HepG2 (cell line): ENCODE measurements around the gene CPVL. TPM values are rescaled to one million over a fixed set of nuclear protein-coding genes. Genes with fewer than 3 reads are reported as not detected.

Source experiments
- CEBPG ChIP-seq: IDR thresholded peaks from 2 replicates; pipeline ENCODE4 v1.6.1; 2016
- KDM3A ChIP-seq: IDR thresholded peaks from 2 replicates; pipeline ENCODE4 v1.6.1; 2018; ENCODE audit warnings: low read depth, missing compliant biosample characterization
- MYC ChIP-seq: sonication (generic); formaldehyde crosslinking; IDR thresholded peaks from 2 replicates; pipeline ENCODE4 v1.9.0; 2021; ENCODE audit warnings: missing genetic modification reagents, borderline replicate concordance
- RAD21 ChIP-seq: fragments of 450-650 bp; formaldehyde crosslinking; IDR thresholded peaks from 2 replicates; pipeline ENCODE4 v1.5.0; 2020; ENCODE audit warnings: mild to moderate bottlenecking
- STAG1 ChIP-seq: sonication (generic); formaldehyde crosslinking; IDR thresholded peaks from 2 replicates; pipeline ENCODE4 v1.4.0; 2020; ENCODE audit warnings: missing genetic modification reagents
- TSC22D2 ChIP-seq: sonication (generic); formaldehyde crosslinking; IDR thresholded peaks from 2 replicates; pipeline ENCODE4 v1.5.1; 2020; ENCODE audit warnings: missing genetic modification reagents, mild to moderate bottlenecking, borderline replicate concordance
- ZFP41 ChIP-seq: sonication (generic); formaldehyde crosslinking; IDR thresholded peaks from 2 replicates; pipeline ENCODE4 v1.4.0; 2020; ENCODE audit warnings: mild to moderate bottlenecking, missing genetic modification reagents, borderline replicate concordance
- ZKSCAN5 ChIP-seq: sonication (generic); formaldehyde crosslinking; IDR thresholded peaks from 2 replicates; pipeline ENCODE4 v1.5.1; 2020; ENCODE audit warnings: mild to moderate bottlenecking, missing genetic modification reagents
- ZNF225 ChIP-seq: sonication (generic); formaldehyde crosslinking; IDR thresholded peaks from 2 replicates; pipeline ENCODE4 v1.4.0; 2020; ENCODE audit warnings: mild to moderate bottlenecking, missing genetic modification reagents
- ZNF776 ChIP-seq: sonication (generic); formaldehyde crosslinking; IDR thresholded peaks from 2 replicates; pipeline ENCODE4 v1.4.0; 2020; ENCODE audit warnings: mild to moderate bottlenecking, missing genetic modification reagents
- polyA plus RNA-seq, 8 experiments: library from polyadenylated mRNA; depleted of rRNA in 3 of 8; stranded (reverse) in 7 of 8; unstranded in 1 of 8; fragments of >200 nt; fragmentation: Illumina TruSeq in 4 of 8; extraction: Trizol in 4 of 8; gene quantifications; 2 replicates each; pipeline versions ENCODE4 v1.2.1 to v1.2.3, GENCODE V29; 2011 to 2016; ENCODE audit warnings: low read depth in 4 of 8, missing spikeins in 1 of 8, mixed read lengths in 1 of 8; ENCODE audit not compliant: insufficient read depth in 1 of 8
- total RNA-seq, 5 experiments: library from RNA; depleted of rRNA; stranded (reverse); fragments of >200 nt; fragmentation: Illumina TruSeq; extraction: Trizol; gene quantifications; 2 replicates each; pipeline ENCODE4 v1.2.3, GENCODE V29; 2016; ENCODE audit warnings: low read depth in 1 of 5
- TF ChIP-seq, protein P1 (sequence below): sonication (generic); formaldehyde crosslinking; IDR thresholded peaks from 2 replicates; pipeline ENCODE4 v1.4.0; 2020; ENCODE audit warnings: mild to moderate bottlenecking, low read depth, missing genetic modification reagents
- TF ChIP-seq, protein P2 (sequence below): sonication (generic); formaldehyde crosslinking; IDR thresholded peaks from 2 replicates; pipeline ENCODE4 v1.4.0; 2020; ENCODE audit warnings: missing genetic modification reagents
- TF ChIP-seq, protein P3 (sequence below): sonication (generic); formaldehyde crosslinking; IDR thresholded peaks from 2 replicates; pipeline ENCODE4 v1.4.0; 2020; ENCODE audit warnings: missing genetic modification reagents; ENCODE audit errors: not compliant biosample characterization
- TF ChIP-seq, protein P4 (sequence below): sonication (generic); formaldehyde crosslinking; IDR thresholded peaks from 2 replicates; pipeline ENCODE4 v1.9.0; 2022; ENCODE audit warnings: missing genetic modification reagents, mild to moderate bottlenecking, borderline replicate concordance
- TF ChIP-seq, protein P5 (sequence below): sonication (generic); formaldehyde crosslinking; IDR thresholded peaks from 2 replicates; pipeline ENCODE4 v1.5.0; 2020; ENCODE audit warnings: mild to moderate bottlenecking, missing genetic modification reagents, moderate library complexity
- TF ChIP-seq, protein P6 (sequence below): sonication (generic); formaldehyde crosslinking; IDR thresholded peaks from 2 replicates; pipeline ENCODE4 v1.9.0; 2021; ENCODE audit warnings: missing genetic modification reagents, borderline replicate concordance

CPVL gene
- total and polyA plus RNA-seq, 2 of the 13 experiments (the other 11 are each of a cell fraction or from before 2014, with no cell fraction given) = 59.2 to 294 TPM

DNA sequence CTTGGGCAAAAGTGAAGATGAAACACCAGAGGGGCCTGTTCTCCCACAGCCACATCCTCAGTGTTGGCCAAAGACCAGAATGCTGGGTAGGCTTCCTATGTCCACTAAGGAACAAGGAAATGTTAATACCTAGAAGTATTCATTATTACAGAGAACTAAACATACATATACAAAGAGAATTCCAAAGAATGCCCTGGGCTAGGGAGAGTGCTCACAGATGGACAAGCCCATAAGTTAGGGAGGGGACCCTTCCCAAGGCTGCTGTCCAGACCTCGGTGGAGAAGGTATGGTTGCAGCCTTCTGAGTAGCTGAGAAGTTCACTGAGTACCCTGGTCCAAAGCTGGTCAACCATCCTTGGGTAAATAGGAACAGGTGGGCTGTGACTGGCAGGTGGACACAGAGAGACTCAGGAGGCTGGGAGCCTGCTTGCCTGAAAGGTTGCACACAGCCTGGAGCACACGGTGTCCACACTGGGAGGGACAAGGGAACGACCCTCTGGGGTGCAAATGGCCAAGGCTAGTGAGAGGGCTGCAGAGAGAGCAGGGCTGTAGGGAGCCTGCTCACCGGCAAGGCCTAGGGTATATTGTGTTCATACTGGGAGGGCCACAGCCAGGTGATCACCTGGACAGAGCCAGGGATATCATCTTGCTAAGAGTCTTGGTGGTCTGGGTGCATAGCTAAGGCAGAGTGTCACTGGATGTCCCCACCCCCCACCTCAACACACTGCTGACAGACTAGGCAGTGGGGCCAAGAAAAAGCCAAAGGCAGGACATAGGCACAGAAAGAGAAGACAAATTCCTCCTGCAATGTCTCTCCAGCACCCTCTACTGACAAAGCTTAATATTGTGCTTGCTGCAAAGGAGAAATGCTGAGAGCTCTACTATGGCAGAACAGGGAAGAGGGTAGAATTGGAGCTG, 40.3 kb downstream of the CPVL start (continued):
- TF ChIP-seq, protein P1, sequence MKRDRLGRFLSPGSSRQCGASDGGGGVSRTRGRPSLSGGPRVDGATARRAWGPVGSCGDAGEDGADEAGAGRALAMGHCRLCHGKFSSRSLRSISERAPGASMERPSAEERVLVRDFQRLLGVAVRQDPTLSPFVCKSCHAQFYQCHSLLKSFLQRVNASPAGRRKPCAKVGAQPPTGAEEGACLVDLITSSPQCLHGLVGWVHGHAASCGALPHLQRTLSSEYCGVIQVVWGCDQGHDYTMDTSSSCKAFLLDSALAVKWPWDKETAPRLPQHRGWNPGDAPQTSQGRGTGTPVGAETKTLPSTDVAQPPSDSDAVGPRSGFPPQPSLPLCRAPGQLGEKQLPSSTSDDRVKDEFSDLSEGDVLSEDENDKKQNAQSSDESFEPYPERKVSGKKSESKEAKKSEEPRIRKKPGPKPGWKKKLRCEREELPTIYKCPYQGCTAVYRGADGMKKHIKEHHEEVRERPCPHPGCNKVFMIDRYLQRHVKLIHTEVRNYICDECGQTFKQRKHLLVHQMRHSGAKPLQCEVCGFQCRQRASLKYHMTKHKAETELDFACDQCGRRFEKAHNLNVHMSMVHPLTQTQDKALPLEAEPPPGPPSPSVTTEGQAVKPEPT (CRISPR knock-in tag) = no peak
- no peak for TF ChIP-seq MYC (CRISPR knock-in tag)
- no peak for TF ChIP-seq TSC22D2 (CRISPR knock-in tag)
- TF ChIP-seq CEBPG (CRISPR knock-in tag) = no peak
- no peak for TF ChIP-seq ZKSCAN5 (CRISPR knock-in tag)
- TF ChIP-seq, protein P2, sequence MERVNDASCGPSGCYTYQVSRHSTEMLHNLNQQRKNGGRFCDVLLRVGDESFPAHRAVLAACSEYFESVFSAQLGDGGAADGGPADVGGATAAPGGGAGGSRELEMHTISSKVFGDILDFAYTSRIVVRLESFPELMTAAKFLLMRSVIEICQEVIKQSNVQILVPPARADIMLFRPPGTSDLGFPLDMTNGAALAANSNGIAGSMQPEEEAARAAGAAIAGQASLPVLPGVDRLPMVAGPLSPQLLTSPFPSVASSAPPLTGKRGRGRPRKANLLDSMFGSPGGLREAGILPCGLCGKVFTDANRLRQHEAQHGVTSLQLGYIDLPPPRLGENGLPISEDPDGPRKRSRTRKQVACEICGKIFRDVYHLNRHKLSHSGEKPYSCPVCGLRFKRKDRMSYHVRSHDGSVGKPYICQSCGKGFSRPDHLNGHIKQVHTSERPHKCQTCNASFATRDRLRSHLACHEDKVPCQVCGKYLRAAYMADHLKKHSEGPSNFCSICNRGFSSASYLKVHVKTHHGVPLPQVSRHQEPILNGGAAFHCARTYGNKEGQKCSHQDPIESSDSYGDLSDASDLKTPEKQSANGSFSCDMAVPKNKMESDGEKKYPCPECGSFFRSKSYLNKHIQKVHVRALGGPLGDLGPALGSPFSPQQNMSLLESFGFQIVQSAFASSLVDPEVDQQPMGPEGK (CRISPR knock-in tag) = no peak
- TF ChIP-seq, protein P3, sequence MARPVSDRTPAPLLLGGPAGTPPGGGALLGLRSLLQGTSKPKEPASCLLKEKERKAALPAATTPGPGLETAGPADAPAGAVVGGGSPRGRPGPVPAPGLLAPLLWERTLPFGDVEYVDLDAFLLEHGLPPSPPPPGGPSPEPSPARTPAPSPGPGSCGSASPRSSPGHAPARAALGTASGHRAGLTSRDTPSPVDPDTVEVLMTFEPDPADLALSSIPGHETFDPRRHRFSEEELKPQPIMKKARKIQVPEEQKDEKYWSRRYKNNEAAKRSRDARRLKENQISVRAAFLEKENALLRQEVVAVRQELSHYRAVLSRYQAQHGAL (CRISPR knock-in tag) = no peak
- TF ChIP-seq, protein P4, sequence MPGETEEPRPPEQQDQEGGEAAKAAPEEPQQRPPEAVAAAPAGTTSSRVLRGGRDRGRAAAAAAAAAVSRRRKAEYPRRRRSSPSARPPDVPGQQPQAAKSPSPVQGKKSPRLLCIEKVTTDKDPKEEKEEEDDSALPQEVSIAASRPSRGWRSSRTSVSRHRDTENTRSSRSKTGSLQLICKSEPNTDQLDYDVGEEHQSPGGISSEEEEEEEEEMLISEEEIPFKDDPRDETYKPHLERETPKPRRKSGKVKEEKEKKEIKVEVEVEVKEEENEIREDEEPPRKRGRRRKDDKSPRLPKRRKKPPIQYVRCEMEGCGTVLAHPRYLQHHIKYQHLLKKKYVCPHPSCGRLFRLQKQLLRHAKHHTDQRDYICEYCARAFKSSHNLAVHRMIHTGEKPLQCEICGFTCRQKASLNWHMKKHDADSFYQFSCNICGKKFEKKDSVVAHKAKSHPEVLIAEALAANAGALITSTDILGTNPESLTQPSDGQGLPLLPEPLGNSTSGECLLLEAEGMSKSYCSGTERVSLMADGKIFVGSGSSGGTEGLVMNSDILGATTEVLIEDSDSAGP = peak; percentile 46; the same call in 1 of the 2 replicates
- peak; percentile 89 for TF ChIP-seq STAG1 (CRISPR knock-in tag)
- no peak for TF ChIP-seq KDM3A (CRISPR knock-in tag)
- no peak for TF ChIP-seq ZNF776 (CRISPR knock-in tag)
- TF ChIP-seq, protein P5, sequence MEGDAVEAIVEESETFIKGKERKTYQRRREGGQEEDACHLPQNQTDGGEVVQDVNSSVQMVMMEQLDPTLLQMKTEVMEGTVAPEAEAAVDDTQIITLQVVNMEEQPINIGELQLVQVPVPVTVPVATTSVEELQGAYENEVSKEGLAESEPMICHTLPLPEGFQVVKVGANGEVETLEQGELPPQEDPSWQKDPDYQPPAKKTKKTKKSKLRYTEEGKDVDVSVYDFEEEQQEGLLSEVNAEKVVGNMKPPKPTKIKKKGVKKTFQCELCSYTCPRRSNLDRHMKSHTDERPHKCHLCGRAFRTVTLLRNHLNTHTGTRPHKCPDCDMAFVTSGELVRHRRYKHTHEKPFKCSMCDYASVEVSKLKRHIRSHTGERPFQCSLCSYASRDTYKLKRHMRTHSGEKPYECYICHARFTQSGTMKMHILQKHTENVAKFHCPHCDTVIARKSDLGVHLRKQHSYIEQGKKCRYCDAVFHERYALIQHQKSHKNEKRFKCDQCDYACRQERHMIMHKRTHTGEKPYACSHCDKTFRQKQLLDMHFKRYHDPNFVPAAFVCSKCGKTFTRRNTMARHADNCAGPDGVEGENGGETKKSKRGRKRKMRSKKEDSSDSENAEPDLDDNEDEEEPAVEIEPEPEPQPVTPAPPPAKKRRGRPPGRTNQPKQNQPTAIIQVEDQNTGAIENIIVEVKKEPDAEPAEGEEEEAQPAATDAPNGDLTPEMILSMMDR (CRISPR knock-in tag) = peak; percentile 90
- no peak for TF ChIP-seq ZFP41 (CRISPR knock-in tag)
- TF ChIP-seq, protein P6, sequence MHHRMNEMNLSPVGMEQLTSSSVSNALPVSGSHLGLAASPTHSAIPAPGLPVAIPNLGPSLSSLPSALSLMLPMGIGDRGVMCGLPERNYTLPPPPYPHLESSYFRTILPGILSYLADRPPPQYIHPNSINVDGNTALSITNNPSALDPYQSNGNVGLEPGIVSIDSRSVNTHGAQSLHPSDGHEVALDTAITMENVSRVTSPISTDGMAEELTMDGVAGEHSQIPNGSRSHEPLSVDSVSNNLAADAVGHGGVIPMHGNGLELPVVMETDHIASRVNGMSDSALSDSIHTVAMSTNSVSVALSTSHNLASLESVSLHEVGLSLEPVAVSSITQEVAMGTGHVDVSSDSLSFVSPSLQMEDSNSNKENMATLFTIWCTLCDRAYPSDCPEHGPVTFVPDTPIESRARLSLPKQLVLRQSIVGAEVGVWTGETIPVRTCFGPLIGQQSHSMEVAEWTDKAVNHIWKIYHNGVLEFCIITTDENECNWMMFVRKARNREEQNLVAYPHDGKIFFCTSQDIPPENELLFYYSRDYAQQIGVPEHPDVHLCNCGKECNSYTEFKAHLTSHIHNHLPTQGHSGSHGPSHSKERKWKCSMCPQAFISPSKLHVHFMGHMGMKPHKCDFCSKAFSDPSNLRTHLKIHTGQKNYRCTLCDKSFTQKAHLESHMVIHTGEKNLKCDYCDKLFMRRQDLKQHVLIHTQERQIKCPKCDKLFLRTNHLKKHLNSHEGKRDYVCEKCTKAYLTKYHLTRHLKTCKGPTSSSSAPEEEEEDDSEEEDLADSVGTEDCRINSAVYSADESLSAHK (CRISPR knock-in tag) = no peak
- TF ChIP-seq ZNF225 = no peak
- TF ChIP-seq RAD21 = peak; percentile 71
